GM18505 (cell line): ENCODE data around the gene IRAK2.
A peak's percentile ranks its signal among the peaks of the same experiment; 100 is the strongest.

Source experiments
- ATAC-seq: cut with Tn5 transposase; IDR thresholded peaks from one replicate; pipeline ENCODE4 v1.9.1; 2021; ENCODE audit not compliant: unreplicated experiment
- POLR2A ChIP-seq: IDR thresholded peaks from 4 replicates; pipeline ENCODE4 v1.6.1; 2011; ENCODE audit warnings: borderline replicate concordance; ENCODE audit not compliant: insufficient read depth, insufficient read length; ENCODE audit errors: extremely low read depth

The IRAK2 gene

DNA sequence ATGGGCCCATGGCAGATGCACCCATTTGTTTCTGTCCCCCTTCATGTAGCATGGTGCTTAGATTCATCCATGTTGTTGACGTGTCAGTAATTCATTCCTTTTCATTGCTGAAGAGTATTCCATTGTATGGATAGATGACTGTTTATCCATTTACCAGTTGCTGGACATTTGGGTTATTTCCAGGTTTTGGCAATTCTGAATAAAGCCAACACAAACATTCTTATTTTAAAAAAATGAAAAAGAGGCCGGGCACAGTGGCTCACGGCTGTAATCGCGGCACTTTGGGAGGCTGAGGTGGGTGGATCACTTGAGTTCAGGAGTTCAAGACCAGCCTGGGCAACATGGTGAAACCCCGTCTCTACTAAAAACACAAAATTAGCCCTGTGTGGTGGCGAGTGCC, 64.9 kb downstream of the IRAK2 start:
- TF ChIP-seq POLR2A: no peak
- no peak for ATAC-seq

DNA sequence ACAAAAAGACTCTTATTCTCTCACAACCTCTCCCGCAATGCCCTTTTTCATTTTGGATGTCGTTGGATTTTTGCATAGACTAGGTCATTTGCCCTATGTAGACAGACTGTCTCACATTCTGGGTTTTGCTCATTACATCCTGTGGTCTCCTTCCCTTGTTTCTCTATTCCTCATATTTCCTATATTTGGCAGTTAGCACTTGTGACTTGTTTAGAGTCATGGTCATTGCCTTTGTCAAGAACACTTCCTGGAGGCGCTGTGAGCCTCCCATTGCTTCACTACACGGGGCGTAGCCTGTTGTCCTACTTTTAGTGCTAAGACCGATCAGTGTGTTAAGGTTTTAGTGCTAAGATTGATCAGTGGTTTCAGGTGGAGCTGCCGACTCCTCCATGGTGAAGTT, 67.4 kb downstream of the IRAK2 start:
- ATAC-seq: no peak
- TF ChIP-seq POLR2A: no peak

DNA sequence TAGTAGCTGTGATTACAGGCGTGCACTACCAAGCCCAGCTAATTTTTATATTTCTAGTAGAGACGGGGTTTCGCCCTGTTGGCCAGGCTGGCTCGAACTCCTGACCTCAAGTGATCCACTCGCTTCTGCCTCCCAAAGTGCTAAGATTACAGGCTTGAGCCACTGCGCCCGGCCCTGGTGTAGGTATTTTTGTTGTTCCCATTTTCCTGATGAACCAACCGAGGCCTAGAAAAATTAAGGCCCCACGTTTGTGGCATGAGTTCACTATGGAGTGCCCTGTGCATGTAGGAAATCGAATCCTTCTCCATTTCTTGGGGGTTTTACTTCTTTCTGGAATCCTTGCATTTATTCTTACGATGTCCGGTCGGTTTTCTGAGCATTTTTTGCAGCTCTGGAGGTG, 69.3 kb downstream of the IRAK2 start:
- no peak for TF ChIP-seq POLR2A
- ATAC-seq: no peak

DNA sequence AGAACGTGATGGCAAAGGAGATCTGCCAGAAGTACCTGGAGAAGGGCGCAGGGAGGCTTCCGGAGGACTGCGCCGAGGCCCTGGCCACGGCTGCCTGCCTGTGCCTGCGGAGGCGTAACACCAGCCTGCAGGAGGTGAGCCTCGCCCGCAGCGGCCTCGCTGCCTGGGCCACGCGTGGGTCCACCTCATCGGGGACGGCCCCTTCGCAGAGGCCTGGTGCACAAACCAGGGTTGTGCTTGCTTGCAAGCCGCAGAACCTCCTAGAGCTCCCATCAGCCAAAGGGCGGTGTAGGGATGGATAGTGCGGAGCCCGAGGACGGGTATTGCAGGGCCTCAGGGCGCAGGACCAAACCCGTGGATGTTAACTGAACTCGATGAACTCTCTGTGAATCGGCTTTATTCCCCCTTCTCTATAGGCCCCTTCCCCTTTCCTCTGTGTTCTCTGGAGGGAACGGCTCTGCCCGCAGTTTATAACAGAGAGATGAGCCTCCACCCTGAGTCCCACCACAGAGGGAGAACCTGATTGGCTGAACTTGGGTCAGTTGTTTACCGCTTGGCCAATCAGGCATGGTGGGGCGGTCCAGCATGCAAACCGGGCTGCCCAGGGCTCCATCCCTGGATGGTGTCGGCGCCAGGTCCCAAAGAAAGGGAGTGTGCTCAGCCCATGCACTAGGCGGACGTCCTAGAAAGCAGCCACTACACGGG, 70.0 kb downstream of the IRAK2 start:
- no peak for TF ChIP-seq POLR2A
- no peak for ATAC-seq

DNA sequence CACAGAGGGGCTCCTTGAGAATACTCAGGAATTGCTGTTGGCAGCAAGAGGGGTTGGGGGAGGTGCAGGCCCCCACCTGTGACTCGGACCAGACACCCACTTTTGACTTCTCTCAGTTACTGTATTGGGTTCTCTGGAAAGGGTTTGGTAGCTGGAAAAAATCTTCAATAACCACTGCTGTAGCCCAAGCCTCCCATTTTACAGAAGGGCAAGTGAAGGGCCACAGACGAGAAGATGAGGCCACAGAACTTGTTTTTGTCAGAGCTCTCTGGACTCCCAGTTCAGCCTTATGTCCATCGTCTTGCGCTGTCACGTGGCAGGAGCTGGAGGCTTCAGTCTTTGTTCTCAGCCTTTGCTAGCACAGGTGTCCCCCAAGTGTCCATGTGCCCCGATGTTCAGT, 70.8 kb downstream of the IRAK2 start:
- ATAC-seq: no peak

DNA sequence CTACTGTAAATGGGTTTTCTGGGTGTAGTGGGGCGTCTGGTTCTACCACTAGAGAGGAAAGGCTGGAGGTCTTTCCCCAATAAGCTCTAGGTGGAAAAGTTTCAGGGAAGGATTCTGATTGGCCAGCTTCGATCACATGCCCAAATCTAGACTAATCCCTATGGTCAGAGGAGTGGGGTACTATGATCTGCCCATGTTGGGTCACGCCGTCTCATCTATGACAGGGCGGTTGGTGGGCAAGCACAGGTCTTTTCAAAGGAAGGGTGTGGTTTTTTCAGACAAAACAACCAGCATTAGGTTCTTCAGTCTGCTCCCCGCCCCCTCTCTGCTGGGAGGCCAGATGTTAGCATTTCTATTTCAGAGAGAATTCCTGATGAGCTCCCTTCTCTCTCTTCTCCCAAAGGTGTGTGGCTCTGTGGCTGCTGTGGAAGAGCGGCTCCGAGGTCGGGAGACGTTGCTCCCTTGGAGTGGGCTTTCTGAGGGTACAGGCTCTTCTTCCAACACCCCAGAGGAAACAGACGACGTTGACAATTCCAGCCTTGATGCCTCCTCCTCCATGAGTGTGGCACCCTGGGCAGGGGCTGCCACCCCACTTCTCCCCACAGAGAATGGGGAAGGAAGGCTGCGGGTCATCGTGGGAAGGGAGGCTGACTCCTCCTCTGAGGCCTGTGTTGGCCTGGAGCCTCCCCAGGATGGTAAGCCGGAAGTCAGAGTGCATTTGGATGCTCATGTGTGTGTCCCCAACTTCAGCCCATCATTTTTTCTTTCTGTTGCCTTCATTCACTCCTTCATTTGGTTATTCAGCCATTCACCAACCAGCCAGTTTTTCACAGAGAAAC, 73.8 kb downstream of the IRAK2 start:
- no peak for TF ChIP-seq POLR2A
- ATAC-seq: no peak

More for the DNA sequence above, 70.8 kb downstream of the IRAK2 start:
- no peak for TF ChIP-seq POLR2A

DNA sequence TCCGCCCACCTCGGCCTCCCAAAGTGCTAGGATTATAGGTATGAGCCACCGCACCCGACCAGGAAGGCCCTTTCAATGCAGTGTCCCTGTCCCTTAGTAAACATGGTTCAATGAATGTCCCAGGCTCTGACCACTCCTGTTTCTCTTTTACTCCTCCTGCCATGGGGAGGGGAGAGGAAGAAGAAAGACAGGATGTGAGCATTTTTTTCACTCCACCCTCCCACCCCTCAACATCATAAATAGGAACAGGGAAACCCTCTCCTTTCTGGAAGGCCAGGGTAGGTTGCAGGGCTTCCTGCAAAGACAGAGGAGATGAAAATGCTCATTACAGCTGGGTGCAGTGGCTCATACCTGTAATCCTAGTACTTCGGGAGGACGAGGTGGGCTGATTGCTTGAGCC, 76.1 kb downstream of the IRAK2 start:
- no peak for TF ChIP-seq POLR2A
- ATAC-seq: no peak

DNA sequence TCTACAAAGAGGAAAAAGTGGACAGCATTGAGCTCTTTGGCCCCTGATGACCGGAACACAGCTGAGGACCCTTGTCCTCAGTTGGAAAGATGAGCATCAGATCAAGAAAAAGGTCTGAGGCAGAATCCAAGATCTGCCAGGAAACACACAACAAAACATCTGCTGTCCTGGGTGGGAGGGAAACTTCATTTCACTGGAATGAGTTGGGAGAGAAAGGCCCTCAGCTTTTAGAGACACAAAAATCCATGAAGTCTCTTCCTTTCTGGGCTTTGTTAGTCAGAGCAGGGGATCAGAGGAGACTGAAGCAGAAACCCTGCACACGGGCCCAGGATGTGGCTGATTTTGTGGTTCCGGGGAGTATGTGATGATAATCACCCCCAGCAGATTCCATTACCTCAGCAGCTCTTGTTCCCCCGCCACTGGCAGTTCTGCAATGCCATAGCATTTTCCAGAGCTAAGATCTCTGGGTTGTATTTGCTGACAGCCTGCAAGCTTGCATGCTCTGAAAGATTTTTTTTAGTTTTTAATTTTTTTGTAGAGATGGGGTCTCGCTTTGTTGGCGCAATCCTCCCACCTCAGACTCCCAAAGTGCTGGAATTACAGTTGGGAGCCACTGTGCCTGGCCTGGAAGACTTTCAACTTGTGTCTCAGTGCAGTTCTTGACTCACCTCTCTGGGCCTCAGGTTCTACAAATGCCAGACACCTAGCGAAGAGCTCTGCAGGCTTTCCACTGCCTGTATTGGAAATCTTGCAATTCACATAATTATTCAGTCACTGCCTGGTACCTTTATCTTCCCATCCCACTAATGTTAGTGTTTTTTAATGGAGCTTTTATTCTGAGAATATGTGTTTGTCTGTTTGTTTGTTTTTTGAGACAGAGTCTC, 77.7 kb downstream of the IRAK2 start:
- TF ChIP-seq POLR2A: no peak
- no peak for ATAC-seq

DNA sequence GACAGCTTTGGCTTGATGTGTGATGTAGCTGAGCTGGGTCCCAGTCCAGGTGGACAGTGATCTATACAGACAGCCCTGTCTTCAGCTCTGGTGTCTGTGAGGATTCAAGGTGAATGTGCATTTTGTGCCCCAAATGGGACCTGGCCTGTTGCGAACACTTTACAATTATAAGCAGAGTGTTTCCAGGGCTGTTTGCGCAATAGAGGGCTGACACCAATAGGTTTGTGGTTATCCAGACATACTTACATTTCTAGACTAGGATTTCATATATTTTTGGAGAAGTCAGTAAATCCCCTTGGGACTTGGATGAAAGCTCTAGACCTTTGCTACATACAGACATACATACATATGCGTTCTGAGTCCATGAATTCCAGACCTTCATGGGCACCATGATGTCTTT, 79.3 kb downstream of the IRAK2 start:
- no peak for TF ChIP-seq POLR2A
- ATAC-seq: no peak

DNA sequence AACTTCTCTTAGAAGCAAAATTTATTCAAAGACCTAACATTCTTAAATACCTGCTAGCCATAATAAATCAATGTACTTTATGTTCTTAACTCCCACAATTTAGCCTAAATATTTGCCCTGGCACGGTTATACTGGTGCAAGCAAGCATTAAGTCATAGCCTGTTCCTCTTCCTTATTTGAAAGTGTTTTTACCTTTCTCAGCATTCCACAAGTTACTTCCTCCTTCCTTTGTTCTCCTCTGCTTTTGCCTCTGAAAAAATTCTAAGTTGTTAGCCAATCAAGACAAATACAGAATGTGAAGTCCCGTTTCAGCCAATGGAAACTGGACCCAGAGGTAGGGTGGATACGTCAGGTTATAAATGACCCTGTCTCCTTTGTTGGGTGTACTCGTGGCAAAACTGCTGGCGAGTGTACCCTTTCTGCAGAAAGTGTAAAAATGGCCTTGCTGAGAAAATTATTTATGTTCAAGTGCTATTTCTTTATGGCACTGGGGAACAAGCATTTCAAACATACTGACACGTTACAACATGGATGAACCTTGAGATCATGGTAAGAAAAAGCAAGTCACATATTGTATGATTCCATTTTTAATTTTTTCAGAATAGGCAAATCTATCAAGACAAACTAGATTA, 80.5 kb downstream of the IRAK2 start:
- TF ChIP-seq POLR2A: no peak
- ATAC-seq: no peak

DNA sequence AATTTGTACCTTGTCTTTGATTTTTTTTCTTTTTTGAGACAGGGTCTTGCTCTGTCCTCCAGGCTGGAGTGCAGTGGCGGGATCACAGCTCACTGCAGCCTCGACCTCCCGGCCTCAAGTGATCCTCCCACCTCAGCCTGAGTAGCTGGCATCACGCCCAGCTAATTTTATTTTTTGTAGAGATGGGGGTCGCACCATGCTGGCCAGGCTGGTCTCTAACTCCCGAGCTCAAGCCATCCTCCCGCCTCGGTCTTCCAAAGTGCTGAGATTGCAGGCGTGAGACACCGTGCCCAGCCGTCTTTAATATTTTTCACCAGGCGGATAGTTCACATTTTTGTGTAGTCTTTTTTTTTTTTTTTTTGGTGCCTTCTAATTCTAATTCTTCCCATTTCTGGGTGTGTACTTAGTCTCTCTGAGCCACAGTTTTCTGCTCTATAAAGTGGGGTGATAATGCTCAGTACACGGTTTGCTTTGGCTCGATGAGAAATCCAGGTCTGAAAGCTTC, 83.0 kb downstream of the IRAK2 start:
- no peak for TF ChIP-seq POLR2A
- ATAC-seq: no peak

DNA sequence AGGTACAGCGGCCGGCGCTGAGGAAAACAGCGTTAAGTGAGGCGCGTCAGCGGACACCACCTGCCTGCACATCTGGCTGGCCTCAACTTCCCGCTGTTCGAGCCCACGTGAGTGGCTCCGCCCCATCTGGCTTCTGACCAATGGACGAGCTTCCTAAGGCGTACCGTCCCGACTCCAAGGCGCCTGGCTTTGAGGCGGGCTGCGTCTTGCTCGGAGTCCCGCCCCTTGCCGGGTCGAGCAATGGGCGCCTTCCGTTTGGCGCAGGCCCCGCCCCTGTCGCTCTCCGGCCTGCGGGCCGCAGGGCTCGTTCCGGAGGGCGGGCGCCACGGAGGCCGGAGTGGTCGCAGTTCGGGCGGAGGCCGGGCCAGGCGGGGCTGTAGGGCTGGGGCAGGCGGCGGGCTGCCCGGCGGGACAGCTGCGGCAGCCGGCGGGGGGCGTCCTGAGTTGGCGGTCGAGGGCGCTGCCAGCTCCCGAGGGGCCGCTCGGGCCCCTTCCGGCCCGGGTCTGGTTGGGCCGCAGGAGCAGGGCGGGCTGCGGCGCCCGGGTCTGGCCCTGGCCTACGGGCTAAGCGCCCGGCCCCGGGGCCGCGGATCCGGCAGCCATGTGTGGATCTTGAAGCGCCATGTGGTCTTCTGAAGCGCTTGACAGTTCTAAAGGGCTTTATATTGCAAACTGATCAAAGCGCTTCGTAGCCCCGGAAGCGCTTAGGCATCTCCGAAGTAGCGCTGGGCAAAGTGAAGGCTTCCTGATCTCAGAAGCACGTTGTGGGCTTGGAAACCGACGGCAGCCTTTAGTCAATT, 83.7 kb downstream of the IRAK2 start, which contains the start of gene TATDN2:
TSS of gene TATDN2 (plus strand) at position 276 of the 800 bp plus-strand sequence. CDS start 742 bp downstream, outside the sequence.
- TF ChIP-seq POLR2A: peak; percentile 88
- peak; percentile 96 for ATAC-seq
